NCI-H774 (cell line): ENCODE data around the gene XRRA1.
"Not testable (repeated sequence)": the region's sequence is repeated elsewhere in the genome, so short reads cannot be mapped to it uniquely, and the experiment has no call there.

Experiments used
- DNase-seq: peaks from one replicate; lab custom pipeline; 2025; lab: John Stamatoyannopoulos, UW

Gene XRRA1

GRCh38 chr11:74826901-74827300, 122.0 kb downstream of the XRRA1 start:
- DNase-seq = no peak

DNA sequence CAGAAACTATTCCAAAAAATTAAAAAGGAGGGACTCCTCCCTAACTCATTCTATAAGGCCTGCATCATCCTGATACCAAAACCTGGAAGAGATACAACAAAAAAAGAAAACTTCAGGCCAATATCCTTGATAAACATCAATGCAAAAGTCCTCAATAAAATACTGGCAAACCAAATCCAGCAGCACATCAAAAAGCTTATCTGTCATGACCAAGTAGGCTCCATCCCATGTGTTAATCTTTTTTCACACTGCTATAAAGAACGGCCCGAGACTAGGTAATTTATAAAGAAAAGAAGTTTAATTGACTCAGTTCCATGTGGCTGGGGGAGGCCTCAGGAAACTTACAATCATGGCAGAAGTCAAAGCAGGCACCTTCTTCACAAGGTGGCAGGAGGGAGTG, 123.3 kb downstream of the XRRA1 start:
- not testable (repeated sequence) for DNase-seq

- DNase-seq = no peak
These were observed 124.5 kb downstream of the XRRA1 start for GRCh38 chr11:74824285-74824982.

- no peak for DNase-seq
These were observed 126.7 kb downstream of the XRRA1 start for GRCh38 chr11:74822170-74822569.

GRCh38 chr11:74820763-74821162, 128.1 kb downstream of the XRRA1 start:
- no peak for DNase-seq

GRCh38 chr11:74819400-74819799, 129.5 kb downstream of the XRRA1 start:
- DNase-seq = no peak

DNA sequence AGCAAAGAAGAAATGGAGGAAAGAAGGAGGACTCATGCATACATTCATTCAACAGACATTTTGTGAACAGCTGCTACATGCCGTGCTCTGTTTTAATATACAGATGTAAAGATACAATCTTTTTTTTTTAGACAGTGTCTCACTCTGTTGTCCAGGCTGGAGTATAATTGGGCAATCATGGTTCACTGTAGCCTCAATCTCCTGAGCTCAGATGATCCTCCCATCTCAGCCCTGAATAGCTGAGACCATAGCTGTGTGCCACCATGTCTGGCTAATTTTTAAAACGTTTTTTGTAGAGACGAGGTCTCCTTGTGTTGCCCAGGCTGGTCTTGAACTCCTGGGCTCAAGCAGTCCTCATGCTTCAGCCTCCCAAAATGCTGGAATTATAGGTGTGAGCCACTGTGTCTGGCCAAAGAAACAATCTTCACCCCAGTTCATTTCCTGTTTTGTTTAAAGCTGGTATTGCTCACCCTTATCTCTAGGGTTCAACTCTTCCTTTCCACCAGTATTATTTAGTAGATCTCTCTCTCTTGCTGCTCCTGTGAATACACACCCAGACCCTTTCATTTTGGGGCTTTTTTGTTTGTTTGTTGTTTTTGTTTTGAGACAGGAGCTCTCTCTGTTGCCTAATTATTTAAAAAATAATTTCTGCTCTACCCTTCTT, 130.5 kb downstream of the XRRA1 start:
- no peak for DNase-seq

DNA sequence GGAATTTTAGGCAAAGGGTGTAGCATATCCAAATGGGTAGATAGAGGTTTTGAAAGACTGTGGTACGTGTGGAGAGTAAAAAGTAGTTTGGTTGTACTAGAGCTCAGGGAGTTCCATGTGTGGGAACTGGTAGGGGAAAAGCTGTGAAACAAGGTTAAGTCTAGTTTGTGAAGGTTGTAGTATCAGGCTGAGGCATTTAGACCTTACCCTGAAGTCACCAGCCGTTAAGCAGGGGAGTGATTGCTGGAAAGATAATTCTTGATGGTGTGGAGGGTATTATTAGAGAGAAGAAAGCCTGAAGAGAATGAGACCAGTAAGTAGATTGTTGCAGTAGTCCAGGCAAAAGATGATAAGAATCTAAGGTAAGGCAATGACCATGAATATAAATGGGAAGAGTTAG, 132.2 kb downstream of the XRRA1 start:
- DNase-seq = no peak

GRCh38 chr11:74815966-74816365, 132.9 kb downstream of the XRRA1 start:
- no peak for DNase-seq

DNA sequence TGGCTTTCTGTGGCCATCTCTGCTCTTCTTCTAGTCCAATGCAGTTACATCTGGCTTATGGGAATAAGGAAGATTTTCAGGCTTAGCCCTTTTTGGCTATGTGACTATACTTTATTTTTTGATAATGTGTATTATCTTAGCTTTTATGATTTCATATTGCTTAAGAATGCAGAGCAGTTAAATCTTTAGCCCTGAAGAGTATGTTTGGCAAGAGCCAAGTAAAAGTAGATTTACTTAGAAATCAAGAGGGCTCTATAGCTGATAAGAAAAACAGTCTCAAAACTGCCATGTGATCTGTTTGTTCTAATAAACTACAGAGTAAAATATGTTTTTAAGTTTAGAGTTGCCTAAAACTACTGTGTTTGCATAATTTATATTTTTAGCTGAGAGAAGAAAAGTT, 139.1 kb downstream of the XRRA1 start:
- no peak for DNase-seq

GRCh38 chr11:74806267-74806666, 142.6 kb downstream of the XRRA1 start:
- DNase-seq = no peak

- no peak for DNase-seq
These were observed 157.4 kb downstream of the XRRA1 start for GRCh38 chr11:74791333-74792100.
